WTC11 (cell line): Measurements from ENCODE around the gene ASCL2. TPM values are rescaled to one million over a fixed set of nuclear protein-coding genes. Genes with fewer than 3 reads are reported as not detected.

Experiments
- ATAC-seq: fragments of 200-7000 bp; cut with Tn5 transposase; 2 replicates; pipeline ENCODE4 v1.10.0; 2021; ENCODE audit warnings: mild to moderate bottlenecking, moderate library complexity
- CTCF ChIA-PET: fragments of 300-600 bp; sonication (Branson Sonifier 250); formaldehyde crosslinking; loops from one replicate; lab custom pipeline; 2021; ENCODE audit warnings: antibody characterized with exemption; lab: Charles Lee
- POLR2A ChIA-PET: fragments of 350-600 bp; sonication (Branson Sonifier 250); formaldehyde crosslinking; loops from one replicate; lab custom pipeline; 2021; ENCODE audit warnings: antibody characterized with exemption; lab: Charles Lee
- DNase-seq: peaks from one replicate; pipeline ENCODE4 v3.0.0; 2021; ENCODE audit warnings: low spot score
- H3K27ac Mint-ChIP-seq: 2 replicates; pipeline ENCODE4 v1.8.0; 2021; ENCODE audit warnings: mixed read lengths
- H3K27me3 Mint-ChIP-seq: 2 replicates; pipeline ENCODE4 v1.8.0; 2021; ENCODE audit warnings: low read depth, mild to moderate bottlenecking, moderate library complexity, mixed read lengths
- H3K36me3 Mint-ChIP-seq: 2 replicates; pipeline ENCODE4 v1.8.0; 2021; ENCODE audit warnings: mixed read lengths
- H3K4me1 Mint-ChIP-seq: 2 replicates; pipeline ENCODE4 v1.8.0; 2022; ENCODE audit warnings: mixed read lengths
- H3K4me3 Mint-ChIP-seq: 2 replicates; pipeline ENCODE4 v1.8.0; 2021; ENCODE audit warnings: mild to moderate bottlenecking, moderate library complexity, mixed read lengths
- H3K9me3 Mint-ChIP-seq: 2 replicates; pipeline ENCODE4 v1.8.0; 2021; ENCODE audit warnings: mixed read lengths
- ATF1 ChIP-seq: sonication (generic); formaldehyde crosslinking; IDR thresholded peaks from 2 replicates; pipeline ENCODE4 v1.8.1; 2023; ENCODE audit warnings: mild to moderate bottlenecking, moderate library complexity, missing genetic modification reagents
- CBFB ChIP-seq: sonication (generic); formaldehyde crosslinking; IDR thresholded peaks from 2 replicates; pipeline ENCODE4 v1.8.1; 2022; ENCODE audit warnings: mild to moderate bottlenecking, low read depth, missing genetic modification reagents
- CREB1 ChIP-seq: sonication (generic); formaldehyde crosslinking; IDR thresholded peaks from 2 replicates; pipeline ENCODE4 v1.8.0; 2023; ENCODE audit warnings: mild to moderate bottlenecking, missing genetic modification reagents
- FOXJ3 ChIP-seq: sonication (generic); formaldehyde crosslinking; IDR thresholded peaks from 2 replicates; pipeline ENCODE4 v1.9.0; 2021; ENCODE audit warnings: missing genetic modification reagents, mild to moderate bottlenecking, borderline replicate concordance
- HMGA2 ChIP-seq: fragments of 250-450 bp; sonication (Bioruptor Pico); IDR thresholded peaks from 2 replicates; pipeline ENCODE4 v1.4.0; 2021; ENCODE audit warnings: mild to moderate bottlenecking, moderate library complexity
- JAZF1 ChIP-seq: fragments of 250-450 bp; sonication (Bioruptor Pico); IDR thresholded peaks from 2 replicates; pipeline ENCODE4 v1.9.0; 2021; ENCODE audit warnings: moderate library complexity, mild to moderate bottlenecking, inconsistent platforms
- NR1H2 ChIP-seq: sonication (generic); formaldehyde crosslinking; IDR thresholded peaks from 2 replicates; pipeline ENCODE4 v1.9.0; 2021; ENCODE audit warnings: mild to moderate bottlenecking, moderate library complexity, missing genetic modification reagents
- SP1 ChIP-seq: sonication (generic); formaldehyde crosslinking; conservative IDR thresholded peaks from 2 replicates; pipeline ENCODE4 v1.8.1; 2022; ENCODE audit warnings: missing genetic modification reagents
- TCF7 ChIP-seq: sonication (generic); formaldehyde crosslinking; IDR thresholded peaks from 2 replicates; pipeline ENCODE4 v1.8.0; 2022; ENCODE audit warnings: mild to moderate bottlenecking, low read depth, missing genetic modification reagents, moderate library complexity
- TEAD4 ChIP-seq: sonication (generic); formaldehyde crosslinking; IDR thresholded peaks from 2 replicates; pipeline ENCODE4 v1.8.0; 2022; ENCODE audit warnings: mild to moderate bottlenecking, missing genetic modification reagents
- ZNF219 ChIP-seq: sonication (generic); formaldehyde crosslinking; IDR thresholded peaks from 2 replicates; pipeline ENCODE4 v1.8.0; 2023; ENCODE audit warnings: missing genetic modification reagents, mild to moderate bottlenecking, borderline replicate concordance
- ZNF232 ChIP-seq: sonication (generic); formaldehyde crosslinking; IDR thresholded peaks from 2 replicates; pipeline ENCODE4 v1.8.0; 2022; ENCODE audit warnings: mild to moderate bottlenecking, missing genetic modification reagents
- ZNF317 ChIP-seq: sonication (generic); formaldehyde crosslinking; IDR thresholded peaks from 2 replicates; pipeline ENCODE4 v1.8.1; 2023; ENCODE audit warnings: low read depth, mild to moderate bottlenecking, moderate library complexity, missing genetic modification reagents, borderline replicate concordance
- ZNF396 ChIP-seq: fragments of 250-450 bp; sonication (Bioruptor Pico); IDR thresholded peaks from 2 replicates; pipeline ENCODE4 v1.8.0; 2021; ENCODE audit warnings: mild to moderate bottlenecking, moderate library complexity, borderline replicate concordance
- total RNA-seq: library from RNA; stranded (reverse); gene quantifications from 3 replicates; pipeline ENCODE4 v1.2.3, GENCODE V29; 2021
- TF ChIP-seq, protein P1 (sequence below): sonication (generic); formaldehyde crosslinking; IDR thresholded peaks from 2 replicates; pipeline ENCODE4 v1.8.0; 2022; ENCODE audit warnings: mild to moderate bottlenecking, missing genetic modification reagents
- TF ChIP-seq, protein P2 (sequence below): fragments of 250-450 bp; sonication (Bioruptor Pico); IDR thresholded peaks from 2 replicates; pipeline ENCODE4 v1.9.0; 2021; ENCODE audit warnings: mild to moderate bottlenecking, borderline replicate concordance
- TF ChIP-seq, protein P3 (sequence below): sonication (generic); formaldehyde crosslinking; IDR thresholded peaks from 2 replicates; pipeline ENCODE4 v1.8.0; 2023; ENCODE audit warnings: missing genetic modification reagents, mild to moderate bottlenecking, borderline replicate concordance
- TF ChIP-seq, protein P4 (sequence below): sonication (generic); formaldehyde crosslinking; IDR thresholded peaks from 2 replicates; pipeline ENCODE4 v1.8.1; 2022; ENCODE audit warnings: missing genetic modification reagents, borderline replicate concordance
- TF ChIP-seq, protein P5 (sequence below): sonication (generic); formaldehyde crosslinking; IDR thresholded peaks from 2 replicates; pipeline ENCODE4 v1.8.1; 2023; ENCODE audit warnings: mild to moderate bottlenecking, missing genetic modification reagents, moderate library complexity

The ASCL2 gene
- total RNA-seq, 1 experiment from 2014 or later = 0.24 TPM

DNA sequence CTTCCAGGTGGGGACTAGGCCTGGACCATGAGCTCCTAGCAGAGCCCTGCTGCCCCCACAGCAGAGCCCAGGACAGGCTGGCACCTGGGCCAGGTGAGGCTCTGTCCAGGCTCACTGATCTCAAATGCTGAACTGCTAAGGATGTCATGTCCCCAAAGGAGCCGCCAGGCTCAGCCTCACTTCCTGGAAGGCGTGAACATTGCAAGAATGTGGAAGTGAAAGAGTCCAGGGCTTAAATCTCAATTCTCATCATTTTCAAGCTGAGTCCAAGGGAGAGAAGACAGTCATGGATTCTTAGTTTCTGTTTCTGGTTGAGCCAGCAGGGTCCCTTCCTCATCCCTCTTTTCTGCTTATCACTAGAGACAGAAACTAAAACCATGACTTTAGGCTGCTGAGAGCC lies 5.0 kb downstream of the ASCL2 start:
- no peaks in the 10 kb centered on the region for H3K36me3 Mint-ChIP-seq
- no peak overlapping the region for H3K27ac Mint-ChIP-seq
- TF ChIP-seq, protein P1, sequence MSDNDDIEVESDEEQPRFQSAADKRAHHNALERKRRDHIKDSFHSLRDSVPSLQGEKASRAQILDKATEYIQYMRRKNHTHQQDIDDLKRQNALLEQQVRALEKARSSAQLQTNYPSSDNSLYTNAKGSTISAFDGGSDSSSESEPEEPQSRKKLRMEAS (CRISPR knock-in tag) = no peak
- TF ChIP-seq, protein P2, sequence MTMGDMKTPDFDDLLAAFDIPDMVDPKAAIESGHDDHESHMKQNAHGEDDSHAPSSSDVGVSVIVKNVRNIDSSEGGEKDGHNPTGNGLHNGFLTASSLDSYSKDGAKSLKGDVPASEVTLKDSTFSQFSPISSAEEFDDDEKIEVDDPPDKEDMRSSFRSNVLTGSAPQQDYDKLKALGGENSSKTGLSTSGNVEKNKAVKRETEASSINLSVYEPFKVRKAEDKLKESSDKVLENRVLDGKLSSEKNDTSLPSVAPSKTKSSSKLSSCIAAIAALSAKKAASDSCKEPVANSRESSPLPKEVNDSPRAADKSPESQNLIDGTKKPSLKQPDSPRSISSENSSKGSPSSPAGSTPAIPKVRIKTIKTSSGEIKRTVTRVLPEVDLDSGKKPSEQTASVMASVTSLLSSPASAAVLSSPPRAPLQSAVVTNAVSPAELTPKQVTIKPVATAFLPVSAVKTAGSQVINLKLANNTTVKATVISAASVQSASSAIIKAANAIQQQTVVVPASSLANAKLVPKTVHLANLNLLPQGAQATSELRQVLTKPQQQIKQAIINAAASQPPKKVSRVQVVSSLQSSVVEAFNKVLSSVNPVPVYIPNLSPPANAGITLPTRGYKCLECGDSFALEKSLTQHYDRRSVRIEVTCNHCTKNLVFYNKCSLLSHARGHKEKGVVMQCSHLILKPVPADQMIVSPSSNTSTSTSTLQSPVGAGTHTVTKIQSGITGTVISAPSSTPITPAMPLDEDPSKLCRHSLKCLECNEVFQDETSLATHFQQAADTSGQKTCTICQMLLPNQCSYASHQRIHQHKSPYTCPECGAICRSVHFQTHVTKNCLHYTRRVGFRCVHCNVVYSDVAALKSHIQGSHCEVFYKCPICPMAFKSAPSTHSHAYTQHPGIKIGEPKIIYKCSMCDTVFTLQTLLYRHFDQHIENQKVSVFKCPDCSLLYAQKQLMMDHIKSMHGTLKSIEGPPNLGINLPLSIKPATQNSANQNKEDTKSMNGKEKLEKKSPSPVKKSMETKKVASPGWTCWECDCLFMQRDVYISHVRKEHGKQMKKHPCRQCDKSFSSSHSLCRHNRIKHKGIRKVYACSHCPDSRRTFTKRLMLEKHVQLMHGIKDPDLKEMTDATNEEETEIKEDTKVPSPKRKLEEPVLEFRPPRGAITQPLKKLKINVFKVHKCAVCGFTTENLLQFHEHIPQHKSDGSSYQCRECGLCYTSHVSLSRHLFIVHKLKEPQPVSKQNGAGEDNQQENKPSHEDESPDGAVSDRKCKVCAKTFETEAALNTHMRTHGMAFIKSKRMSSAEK = no peak
- TF ChIP-seq ZNF232 (CRISPR knock-in tag) (no peak), ATF1 (no peak), NR1H2 (CRISPR knock-in tag) (no peak), HMGA2 (CRISPR knock-in tag) (no peak), CBFB (CRISPR knock-in tag) (no peak), CREB1 (no peak), ZNF396 (no peak), ZNF219 (no peak), TEAD4 (CRISPR knock-in tag) (no peak), SP1 (no peak), JAZF1 (CRISPR knock-in tag) (no peak), TCF7 (CRISPR knock-in tag) (no peak), FOXJ3 (CRISPR knock-in tag) (no peak), ZNF317 (CRISPR knock-in tag) (no peak)
- TF ChIP-seq, protein P3, sequence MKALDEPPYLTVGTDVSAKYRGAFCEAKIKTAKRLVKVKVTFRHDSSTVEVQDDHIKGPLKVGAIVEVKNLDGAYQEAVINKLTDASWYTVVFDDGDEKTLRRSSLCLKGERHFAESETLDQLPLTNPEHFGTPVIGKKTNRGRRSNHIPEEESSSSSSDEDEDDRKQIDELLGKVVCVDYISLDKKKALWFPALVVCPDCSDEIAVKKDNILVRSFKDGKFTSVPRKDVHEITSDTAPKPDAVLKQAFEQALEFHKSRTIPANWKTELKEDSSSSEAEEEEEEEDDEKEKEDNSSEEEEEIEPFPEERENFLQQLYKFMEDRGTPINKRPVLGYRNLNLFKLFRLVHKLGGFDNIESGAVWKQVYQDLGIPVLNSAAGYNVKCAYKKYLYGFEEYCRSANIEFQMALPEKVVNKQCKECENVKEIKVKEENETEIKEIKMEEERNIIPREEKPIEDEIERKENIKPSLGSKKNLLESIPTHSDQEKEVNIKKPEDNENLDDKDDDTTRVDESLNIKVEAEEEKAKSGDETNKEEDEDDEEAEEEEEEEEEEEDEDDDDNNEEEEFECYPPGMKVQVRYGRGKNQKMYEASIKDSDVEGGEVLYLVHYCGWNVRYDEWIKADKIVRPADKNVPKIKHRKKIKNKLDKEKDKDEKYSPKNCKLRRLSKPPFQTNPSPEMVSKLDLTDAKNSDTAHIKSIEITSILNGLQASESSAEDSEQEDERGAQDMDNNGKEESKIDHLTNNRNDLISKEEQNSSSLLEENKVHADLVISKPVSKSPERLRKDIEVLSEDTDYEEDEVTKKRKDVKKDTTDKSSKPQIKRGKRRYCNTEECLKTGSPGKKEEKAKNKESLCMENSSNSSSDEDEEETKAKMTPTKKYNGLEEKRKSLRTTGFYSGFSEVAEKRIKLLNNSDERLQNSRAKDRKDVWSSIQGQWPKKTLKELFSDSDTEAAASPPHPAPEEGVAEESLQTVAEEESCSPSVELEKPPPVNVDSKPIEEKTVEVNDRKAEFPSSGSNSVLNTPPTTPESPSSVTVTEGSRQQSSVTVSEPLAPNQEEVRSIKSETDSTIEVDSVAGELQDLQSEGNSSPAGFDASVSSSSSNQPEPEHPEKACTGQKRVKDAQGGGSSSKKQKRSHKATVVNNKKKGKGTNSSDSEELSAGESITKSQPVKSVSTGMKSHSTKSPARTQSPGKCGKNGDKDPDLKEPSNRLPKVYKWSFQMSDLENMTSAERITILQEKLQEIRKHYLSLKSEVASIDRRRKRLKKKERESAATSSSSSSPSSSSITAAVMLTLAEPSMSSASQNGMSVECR (CRISPR knock-in tag) = no peak
- TF ChIP-seq, protein P4, sequence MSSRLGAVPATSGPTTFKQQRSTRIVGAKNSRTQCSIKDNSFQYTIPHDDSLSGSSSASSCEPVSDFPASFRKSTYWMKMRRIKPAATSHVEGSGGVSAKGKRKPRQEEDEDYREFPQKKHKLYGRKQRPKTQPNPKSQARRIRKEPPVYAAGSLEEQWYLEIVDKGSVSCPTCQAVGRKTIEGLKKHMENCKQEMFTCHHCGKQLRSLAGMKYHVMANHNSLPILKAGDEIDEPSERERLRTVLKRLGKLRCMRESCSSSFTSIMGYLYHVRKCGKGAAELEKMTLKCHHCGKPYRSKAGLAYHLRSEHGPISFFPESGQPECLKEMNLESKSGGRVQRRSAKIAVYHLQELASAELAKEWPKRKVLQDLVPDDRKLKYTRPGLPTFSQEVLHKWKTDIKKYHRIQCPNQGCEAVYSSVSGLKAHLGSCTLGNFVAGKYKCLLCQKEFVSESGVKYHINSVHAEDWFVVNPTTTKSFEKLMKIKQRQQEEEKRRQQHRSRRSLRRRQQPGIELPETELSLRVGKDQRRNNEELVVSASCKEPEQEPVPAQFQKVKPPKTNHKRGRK (CRISPR knock-in tag) = no peak
- TF ChIP-seq, protein P5, sequence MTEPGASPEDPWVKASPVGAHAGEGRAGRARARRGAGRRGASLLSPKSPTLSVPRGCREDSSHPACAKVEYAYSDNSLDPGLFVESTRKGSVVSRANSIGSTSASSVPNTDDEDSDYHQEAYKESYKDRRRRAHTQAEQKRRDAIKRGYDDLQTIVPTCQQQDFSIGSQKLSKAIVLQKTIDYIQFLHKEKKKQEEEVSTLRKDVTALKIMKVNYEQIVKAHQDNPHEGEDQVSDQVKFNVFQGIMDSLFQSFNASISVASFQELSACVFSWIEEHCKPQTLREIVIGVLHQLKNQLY (CRISPR knock-in tag) = no peak
- ChIA-PET POLR2A (no interaction called here), CTCF (no interaction called here)
- peaks cover 8% of the 10 kb centered on the region for H3K4me1 Mint-ChIP-seq
- H3K9me3 Mint-ChIP-seq = no peaks in the 10 kb centered on the region
- no peak overlapping the region for H3K4me3 Mint-ChIP-seq
- ATAC-seq (no peak), DNase-seq (no peak)
- peaks cover 44% of the 10 kb centered on the region for H3K27me3 Mint-ChIP-seq
